ENCODE data around the gene SLC39A11. TPM values are rescaled to one million over a fixed set of nuclear protein-coding genes. Genes with fewer than 3 reads are reported as not detected.

Gene SLC39A11
- total RNA-seq, 1 experiment from 2014 or later, result 18.6 TPM

DNA sequence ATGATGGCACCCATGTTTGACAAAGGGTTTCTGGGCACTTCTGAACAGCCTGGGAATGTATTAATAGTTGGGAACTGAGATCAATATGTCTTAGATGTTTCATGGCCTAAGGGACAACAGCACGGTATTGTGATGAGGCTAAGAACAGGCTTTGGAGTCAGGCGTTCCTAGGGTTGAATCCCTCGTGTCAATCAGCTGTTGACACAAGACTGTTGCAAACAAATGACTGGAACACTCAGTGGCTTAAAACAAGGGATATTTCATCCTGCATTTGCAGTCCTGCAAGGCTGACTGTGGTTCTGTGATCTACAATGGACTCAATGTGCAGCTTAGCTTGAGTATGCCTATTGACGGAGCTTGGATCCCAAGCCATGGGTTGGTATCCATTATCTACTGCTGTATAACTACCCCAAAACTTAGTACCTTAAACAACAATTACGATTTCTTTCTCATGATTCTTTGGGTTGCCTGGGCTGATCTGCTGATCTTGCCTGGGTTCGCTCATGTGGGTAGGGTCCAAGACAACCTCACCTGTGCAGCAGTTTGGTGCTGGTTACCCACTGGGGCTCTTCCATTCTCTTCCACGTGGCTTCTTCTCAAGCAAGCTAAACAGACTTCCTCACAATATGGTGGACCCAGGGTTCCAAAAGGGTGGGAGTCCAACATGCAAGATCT, 472.4 kb downstream of the SLC39A11 start:
- Histone ChIP-seq H3K27me3 (replicated peaks; ENCODE audit: insufficient read depth, low read depth, low read length, poor library complexity) (no peaks in the 10 kb centered on the region), H3K27ac (ENCODE audit: low read depth, low read length, poor library complexity, severe bottlenecking) (no peak overlapping the region), H3K36me3 (ENCODE audit: insufficient read depth, low read length, poor library complexity, severe bottlenecking) (no peaks in the 10 kb centered on the region), H3K9me3 (ENCODE audit: low read depth, low read length, poor library complexity, severe bottlenecking) (no peaks in the 10 kb centered on the region), H3K4me1 (ENCODE audit: insufficient read depth, low read length, poor library complexity, severe bottlenecking) (no peaks in the 10 kb centered on the region), H3K4me3 (ENCODE audit: low read depth, low read length, poor library complexity, severe bottlenecking) (no peak overlapping the region)
- TF ChIP-seq EZH2 (IDR thresholded peaks at IDR 0.05; ENCODE audit: borderline replicate concordance, low read depth, low read length, poor library complexity, severe bottlenecking) (no peak), CTCF (conservative IDR thresholded peaks at IDR 0.05; ENCODE audit: low read depth, low read length) (no peak)
- BruUV-seq (replicated peaks), result no TSS peak
- DNase-seq (ENCODE audit: low spot score), result no peak
- intact Hi-C loops (cut with micrococcal nuclease; ENCODE audit: unreplicated experiment), result no loop called here
- POLR2A ChIA-PET (ENCODE audit: low non-redundant PET), result interaction anchor here (0.5 kb wide), 1 partner anchor 27 kb away, joined by 3 read pairs; no protein-coding TSS in a partner anchor
- CTCF ChIA-PET, result no interaction called here

DNA sequence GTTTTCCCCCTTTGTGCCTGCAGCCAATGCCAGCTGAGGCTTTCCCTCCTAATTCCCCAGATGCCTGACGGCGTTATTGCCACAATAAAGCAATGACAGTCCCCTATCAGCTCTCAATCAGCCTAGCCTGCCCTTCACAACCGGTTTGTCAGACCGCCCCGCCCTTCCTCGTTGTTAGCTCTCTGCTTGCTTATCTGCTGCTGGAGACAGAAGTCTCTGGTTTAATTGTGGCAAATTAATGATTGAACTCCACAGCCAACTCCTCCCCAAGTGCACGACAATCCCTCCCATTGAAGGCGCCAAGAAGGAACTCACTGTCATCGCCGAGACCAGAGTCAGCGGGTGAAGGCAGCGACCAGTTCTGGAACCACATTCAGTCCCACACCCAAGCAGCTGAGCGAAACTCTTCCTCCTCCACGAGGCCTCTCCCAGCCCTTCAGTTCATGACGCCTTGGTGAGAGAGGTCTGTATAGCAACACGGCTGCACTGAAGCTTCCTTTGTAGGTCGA, 474.4 kb downstream of the SLC39A11 start:
- no peaks in the 10 kb centered on the region for H3K9me3 ChIP-seq (ENCODE audit: low read depth, low read length, poor library complexity, severe bottlenecking)
- no peaks in the 10 kb centered on the region for H3K27me3 ChIP-seq (replicated peaks; ENCODE audit: insufficient read depth, low read depth, low read length, poor library complexity)
- no peaks in the 10 kb centered on the region for H3K4me1 ChIP-seq (ENCODE audit: insufficient read depth, low read length, poor library complexity, severe bottlenecking)
- TF ChIP-seq EZH2 (IDR thresholded peaks at IDR 0.05; ENCODE audit: borderline replicate concordance, low read depth, low read length, poor library complexity, severe bottlenecking) (no peak), CTCF (conservative IDR thresholded peaks at IDR 0.05; ENCODE audit: low read depth, low read length) (no peak)
- BruUV-seq (replicated peaks), result no TSS peak
- intact Hi-C loops (cut with micrococcal nuclease; ENCODE audit: unreplicated experiment), result no loop called here
- H3K27ac ChIP-seq (ENCODE audit: low read depth, low read length, poor library complexity, severe bottlenecking), result no peak overlapping the region
- no peak for DNase-seq (ENCODE audit: low spot score)
- ChIA-PET POLR2A (ENCODE audit: low non-redundant PET) (interaction anchor here (0.5 kb wide), 1 partner anchor 90 kb away, joined by 5 read pairs; no protein-coding TSS in a partner anchor), CTCF (no interaction called here)
- H3K36me3 ChIP-seq (ENCODE audit: insufficient read depth, low read length, poor library complexity, severe bottlenecking), result no peaks in the 10 kb centered on the region
- H3K4me3 ChIP-seq (ENCODE audit: low read depth, low read length, poor library complexity, severe bottlenecking), result no peak overlapping the region

DNA sequence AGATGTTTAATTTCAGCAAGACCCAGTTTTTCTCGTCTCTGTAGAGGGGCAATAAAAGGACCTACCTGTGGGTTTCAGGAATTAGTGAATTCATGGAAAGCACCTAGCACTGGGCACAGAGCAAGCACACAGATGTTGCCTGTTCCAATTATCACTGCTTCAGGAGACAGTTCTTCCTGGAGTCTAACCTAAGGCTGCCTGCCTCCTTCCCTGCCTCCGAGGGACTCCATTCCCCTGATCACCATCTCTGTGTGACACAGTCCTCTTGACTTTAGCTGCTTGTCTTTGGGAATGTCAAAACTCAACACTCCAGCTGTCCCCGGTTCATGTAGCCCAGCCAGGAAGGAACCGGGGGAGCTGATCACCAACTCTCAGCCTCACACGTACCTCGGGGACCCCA, 474.9 kb downstream of the SLC39A11 start:
- intact Hi-C loops (cut with micrococcal nuclease; ENCODE audit: unreplicated experiment), result no loop called here
- DNase-seq (ENCODE audit: low spot score), result no peak
- H3K27ac ChIP-seq (ENCODE audit: low read depth, low read length, poor library complexity, severe bottlenecking), result no peak overlapping the region
- BruUV-seq (replicated peaks), result no TSS peak
- no peaks in the 10 kb centered on the region for H3K36me3 ChIP-seq (ENCODE audit: insufficient read depth, low read length, poor library complexity, severe bottlenecking)
- ChIA-PET POLR2A (ENCODE audit: low non-redundant PET) (interaction anchor here (0.5 kb wide), 1 partner anchor 91 kb away, joined by 5 read pairs; no protein-coding TSS in a partner anchor), CTCF (no interaction called here)
- H3K27me3 ChIP-seq (replicated peaks; ENCODE audit: insufficient read depth, low read depth, low read length, poor library complexity), result no peaks in the 10 kb centered on the region
- TF ChIP-seq EZH2 (IDR thresholded peaks at IDR 0.05; ENCODE audit: borderline replicate concordance, low read depth, low read length, poor library complexity, severe bottlenecking) (no peak), CTCF (conservative IDR thresholded peaks at IDR 0.05; ENCODE audit: low read depth, low read length) (no peak)
- H3K4me3 ChIP-seq (ENCODE audit: low read depth, low read length, poor library complexity, severe bottlenecking), result no peak overlapping the region
- no peaks in the 10 kb centered on the region for H3K9me3 ChIP-seq (ENCODE audit: low read depth, low read length, poor library complexity, severe bottlenecking)
- no peaks in the 10 kb centered on the region for H3K4me1 ChIP-seq (ENCODE audit: insufficient read depth, low read length, poor library complexity, severe bottlenecking)
